A549 treated with RU486 at 1 μM for 4 hours (cell line): Measurements from ENCODE around the gene PRPF4. TPM values are rescaled to one million over a fixed set of nuclear protein-coding genes. Genes with fewer than 3 reads are reported as not detected.

Source experiments
- total RNA-seq: library from RNA; stranded (reverse); fragments of 200-300 nt; extraction: Qiagen RNA extraction; gene quantifications from 5 replicates; pipeline ENCODE4 v1.2.3, GENCODE V29; 2022; ENCODE audit warnings: low read depth

Gene PRPF4
- total RNA-seq, result 54.5 to 61.0 TPM (median 57.9 TPM) in 5 replicates

DNA sequence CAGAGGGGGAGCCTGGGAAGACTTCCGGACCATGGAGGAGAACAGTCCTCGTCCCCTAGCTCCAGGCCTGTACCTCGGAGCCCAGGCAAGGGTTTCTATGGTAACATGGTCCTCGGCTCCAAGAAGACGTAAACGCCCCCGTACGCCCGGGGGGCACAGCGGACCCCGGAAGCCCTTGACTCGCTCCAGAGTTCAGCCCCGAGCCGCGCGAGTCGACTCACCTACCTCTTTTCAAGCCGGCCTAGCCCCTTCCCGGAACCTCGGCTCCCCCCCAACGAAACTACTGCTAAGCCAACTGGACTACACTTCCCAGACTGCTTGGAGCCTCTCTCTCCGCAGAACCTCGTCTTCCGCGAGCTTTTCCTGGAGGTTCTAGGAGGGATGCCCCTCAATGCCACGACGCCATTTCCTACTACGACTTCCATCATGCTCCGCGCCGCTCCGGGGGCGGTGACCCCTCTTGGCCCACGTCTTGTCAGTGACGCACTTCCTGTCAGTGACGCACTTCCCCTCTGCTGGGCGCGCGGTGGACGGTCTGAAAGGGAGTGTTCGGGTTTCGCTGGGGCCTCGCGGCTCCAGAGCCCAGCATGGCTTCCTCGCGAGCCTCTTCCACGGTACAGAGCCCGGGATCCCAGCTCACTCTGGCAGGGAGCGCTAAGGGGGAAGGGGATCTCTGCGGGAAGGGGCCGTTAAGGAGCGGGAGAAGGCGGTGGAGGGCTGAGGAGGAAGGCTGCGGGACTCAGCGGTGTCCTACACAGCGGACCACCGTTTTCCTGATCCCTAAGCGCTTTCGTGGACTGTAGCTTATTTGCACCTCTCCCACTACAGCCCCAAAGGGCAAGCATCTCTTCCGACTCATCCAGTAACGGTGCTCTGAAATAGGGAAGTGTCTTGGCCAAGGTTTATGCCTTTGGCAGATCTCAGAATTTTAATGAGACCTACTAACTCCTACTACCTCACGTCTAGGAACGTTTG is at the start of gene PRPF4, which contains the start of gene CDC26:
Gene PRPF4 (plus strand): TSS at position 502 of the 975 bp plus-strand sequence. CDS start 86 bp downstream, at position 588.
Gene CDC26 (minus strand): TSS at position 416 of the 975 bp plus-strand sequence. CDS start 3,065 bp downstream, outside the sequence.

DNA sequence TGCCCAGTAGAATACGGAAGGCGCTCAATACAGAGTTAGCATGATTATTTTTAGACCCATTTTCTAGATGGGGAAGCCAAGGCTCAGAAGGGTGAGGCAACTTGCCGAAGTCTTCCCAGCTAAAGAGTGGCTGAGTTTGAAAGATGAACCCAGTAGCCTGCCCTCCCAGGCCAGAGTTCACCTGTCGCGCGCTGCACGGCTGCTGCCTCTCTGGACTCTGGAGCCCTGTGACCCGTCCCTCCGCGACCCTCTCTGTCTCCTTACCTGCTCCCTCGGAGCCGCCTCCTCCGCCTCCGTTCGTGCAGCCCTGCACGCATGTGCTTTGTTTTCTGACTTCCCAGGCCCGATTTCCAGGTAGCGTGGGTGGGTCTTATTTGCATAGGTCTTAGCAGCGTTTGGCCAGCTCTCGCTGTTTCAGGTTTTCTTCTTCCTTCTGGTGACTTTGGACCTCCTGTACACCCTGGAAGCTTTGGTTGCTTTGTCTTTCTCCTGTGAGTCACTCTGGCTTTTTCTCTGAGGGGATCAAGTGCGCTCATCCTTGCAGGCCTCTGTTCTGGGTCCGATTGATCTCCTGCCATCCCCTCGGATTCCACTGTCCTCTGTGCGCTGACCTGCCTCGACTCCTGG is 27.4 kb downstream of the PRPF4 start, which contains the start of gene RNF183:
Gene RNF183 (minus strand): TSS at position 585 of the 627 bp plus-strand sequence. CDS start 5,192 bp downstream, outside the sequence.

DNA sequence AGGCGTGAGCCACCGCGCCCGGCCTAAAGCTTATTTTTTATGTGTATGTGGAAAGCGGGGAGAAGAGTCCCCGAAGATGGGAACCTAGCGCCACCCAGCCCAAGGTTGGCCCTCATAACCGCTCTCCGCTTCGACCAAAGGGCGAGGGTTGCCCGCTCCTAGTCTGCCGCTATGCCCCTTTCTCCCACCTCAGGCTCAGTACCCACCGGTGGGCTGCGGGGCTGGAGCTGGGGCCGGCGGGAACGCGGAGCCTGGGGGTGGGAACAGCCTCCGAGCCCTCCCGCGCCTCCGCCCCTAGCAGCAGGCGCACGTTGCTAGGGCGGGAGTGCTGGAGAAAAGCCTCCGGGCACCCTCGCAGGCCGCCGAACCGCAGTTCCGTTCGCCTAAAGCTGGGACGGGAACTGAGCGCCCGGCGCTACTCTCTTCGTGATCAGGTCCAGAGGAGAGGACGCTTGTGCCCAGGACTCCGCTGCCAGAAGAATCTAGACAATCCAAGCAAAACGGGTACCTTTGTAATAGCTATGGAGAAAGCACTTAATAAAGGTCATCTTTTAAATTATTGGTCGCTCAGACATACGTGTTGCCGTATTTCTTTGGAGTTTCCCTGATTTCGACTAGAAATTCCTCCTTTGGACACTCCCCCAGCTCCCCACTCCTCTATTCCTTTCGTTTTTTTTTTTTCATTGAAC is 64.7 kb downstream of the PRPF4 start, which contains the start of gene WDR31:
Gene WDR31 (minus strand): TSS at position 265 of the 689 bp plus-strand sequence. CDS start 8,253 bp downstream, outside the sequence.

Other genes with a start within 250 kb of the PRPF4 start
- 0.86 to 1.9 TPM (median 1.8 TPM) in 5 replicates for gene ZFP37, start 218.9 kb upstream of the PRPF4 start, total RNA-seq
- 6.4 to 7.7 TPM (median 7.1 TPM) in 5 replicates for gene SLC31A2, start 124.7 kb upstream of the PRPF4 start, total RNA-seq
- 17.5 to 18.4 TPM (median 17.8 TPM) in 5 replicates for gene FKBP15, start 54.4 kb upstream of the PRPF4 start, total RNA-seq
- 17.9 to 23.9 TPM (median 22.0 TPM) in 5 replicates for gene SLC31A1, start 54.1 kb upstream of the PRPF4 start, total RNA-seq
- 43.0 to 67.2 TPM (median 45.6 TPM) in 5 replicates for gene CDC26, start 86 bp upstream of the PRPF4 start, total RNA-seq
- 0.09 to 0.15 TPM in 2 of 5 replicates, not detected in the others for gene RNF183, start 27.7 kb downstream of the PRPF4 start, total RNA-seq
- 0.88 to 1.3 TPM (median 1.2 TPM) in 5 replicates for gene WDR31, start 64.6 kb downstream of the PRPF4 start, total RNA-seq
- 0.03 to 0.22 TPM (median 0.06 TPM) in 4 of 5 replicates, not detected in the other for gene BSPRY, start 73.9 kb downstream of the PRPF4 start, total RNA-seq
- gene HDHD3, start 101.3 kb downstream of the PRPF4 start, total RNA-seq, result 19.4 to 26.8 TPM (median 24.6 TPM) in 5 replicates
- 13.1 to 16.7 TPM (median 14.7 TPM) in 5 replicates for gene ALAD, start 125.6 kb downstream of the PRPF4 start, total RNA-seq
- gene POLE3, start 135.0 kb downstream of the PRPF4 start, total RNA-seq, result 104 to 127 TPM (median 112 TPM) in 5 replicates
- 0.41 to 0.78 TPM (median 0.60 TPM) in 5 replicates for gene C9orf43, start 135.1 kb downstream of the PRPF4 start, total RNA-seq
- gene RGS3, start 188.1 kb downstream of the PRPF4 start, total RNA-seq, result 24.6 to 25.9 TPM (median 25.1 TPM) in 5 replicates